ENCODE results near the gene NRG2.

The NRG2 gene

DNA sequence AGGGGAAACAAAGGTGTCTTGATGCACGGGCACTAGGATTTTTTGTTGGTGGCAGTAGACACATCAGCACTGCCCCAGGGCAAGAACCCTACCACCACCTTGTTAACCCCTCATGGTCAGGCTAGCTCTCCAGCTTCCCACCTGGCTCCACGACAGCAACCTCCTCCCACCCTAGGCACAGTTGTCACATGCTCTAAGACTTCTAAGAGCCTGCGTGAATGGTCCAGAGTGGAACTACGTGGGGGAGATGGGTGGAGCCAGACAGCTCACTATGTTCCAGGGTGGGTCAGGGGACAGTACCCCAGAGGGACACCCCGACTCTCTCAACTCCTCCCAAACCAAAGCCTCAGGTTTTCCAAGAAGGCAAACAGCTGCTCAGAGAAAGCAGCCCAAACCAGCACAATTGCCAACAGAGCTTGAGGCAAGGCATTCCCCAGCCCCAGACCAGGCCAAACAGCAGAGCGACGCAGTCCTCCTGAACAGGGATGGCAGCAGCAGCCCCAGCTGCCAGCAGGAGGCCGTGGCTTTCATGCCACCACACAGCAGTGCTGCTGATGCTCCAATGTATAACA lies 78.0 kb downstream of the NRG2 start:
- DNase-seq: no peak

DNA sequence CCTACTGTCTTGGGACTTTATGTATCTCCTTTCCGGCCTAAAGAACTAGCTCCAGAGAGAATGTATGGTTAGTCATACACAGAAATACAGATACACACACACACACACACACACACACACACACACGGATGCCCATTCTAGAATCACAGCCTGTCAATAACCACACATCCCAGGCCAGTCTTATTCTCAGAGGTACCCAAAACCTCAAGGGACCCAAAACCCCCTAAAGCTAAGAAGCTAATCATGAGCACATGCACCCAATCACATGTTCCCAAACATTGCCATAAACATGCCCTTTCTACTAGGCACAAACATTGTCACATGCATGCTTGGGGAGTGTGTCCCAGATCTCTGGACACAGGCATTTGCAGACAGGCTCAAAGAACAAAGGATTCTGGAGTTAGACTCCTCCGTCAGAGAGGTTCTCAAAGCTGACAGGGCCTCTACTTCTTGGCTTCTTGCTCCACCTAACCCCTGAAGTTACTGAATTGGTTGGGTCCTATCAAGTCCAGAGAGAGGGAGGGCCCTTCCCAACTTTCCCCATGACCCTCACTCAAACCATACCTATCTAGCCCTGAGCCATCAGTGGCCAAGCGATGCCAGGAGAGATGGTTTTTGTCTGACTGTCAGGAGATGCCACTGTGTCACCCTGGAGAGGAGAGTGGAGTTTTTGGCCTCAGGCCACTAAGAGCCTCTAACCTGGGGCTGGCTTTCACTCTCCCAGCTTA lies 78.7 kb downstream of the NRG2 start:
- no peak for DNase-seq

DNA sequence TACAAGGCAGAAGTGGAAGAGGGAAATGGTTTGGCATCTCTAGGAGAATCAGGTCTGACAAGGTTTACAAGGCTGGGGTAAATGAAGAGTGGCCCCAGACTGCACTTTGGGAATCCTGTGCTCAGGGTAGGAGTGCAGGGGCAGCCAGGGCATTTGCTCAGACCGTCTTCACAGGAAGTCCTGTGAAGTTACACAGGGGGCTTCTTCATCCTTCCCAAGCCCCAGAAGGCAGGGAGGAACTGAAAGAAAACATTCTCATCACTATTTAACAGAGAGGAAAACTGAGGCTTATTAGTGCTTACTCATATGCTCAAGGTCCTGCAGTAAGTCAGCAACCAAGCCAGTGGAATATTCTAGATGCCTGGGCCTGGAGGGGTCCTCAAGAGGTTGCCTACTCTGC lies 80.7 kb downstream of the NRG2 start:
- DNase-seq: no peak

DNA sequence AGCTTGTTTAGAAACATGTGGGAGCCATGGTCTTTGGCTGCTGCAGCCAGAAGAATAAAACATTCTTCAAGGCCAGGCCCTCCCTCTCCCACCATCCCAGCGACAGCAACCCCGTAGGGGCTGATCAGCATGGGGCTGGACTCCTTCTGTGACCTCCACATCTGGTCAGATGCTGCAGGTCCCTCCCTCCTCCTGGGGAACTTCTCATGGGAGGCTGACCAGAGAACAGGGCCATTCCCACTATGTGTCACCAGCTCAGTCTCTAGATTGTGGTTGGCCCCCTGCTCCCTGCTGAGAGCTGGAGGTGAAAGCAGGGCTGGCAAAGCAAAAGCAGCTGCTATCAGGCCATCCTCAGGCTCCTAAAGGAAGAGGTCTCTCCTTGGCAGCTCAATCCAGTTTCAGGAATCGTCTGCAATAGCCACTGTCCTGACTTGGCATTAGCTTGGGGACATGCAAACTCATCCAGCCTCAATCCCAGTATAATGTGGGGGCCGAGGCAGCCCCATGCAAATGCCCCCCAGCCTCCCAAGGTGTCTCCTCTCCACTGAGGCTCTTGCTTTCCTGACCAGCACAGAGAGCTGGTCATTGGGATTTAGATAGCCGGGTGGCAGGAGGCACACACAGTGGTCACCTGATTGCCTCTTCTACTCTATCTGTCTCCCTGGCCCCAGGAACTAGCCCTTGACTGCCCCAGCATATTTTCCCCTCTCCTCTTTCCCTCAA lies 81.5 kb downstream of the NRG2 start:
- no peak for DNase-seq

DNA sequence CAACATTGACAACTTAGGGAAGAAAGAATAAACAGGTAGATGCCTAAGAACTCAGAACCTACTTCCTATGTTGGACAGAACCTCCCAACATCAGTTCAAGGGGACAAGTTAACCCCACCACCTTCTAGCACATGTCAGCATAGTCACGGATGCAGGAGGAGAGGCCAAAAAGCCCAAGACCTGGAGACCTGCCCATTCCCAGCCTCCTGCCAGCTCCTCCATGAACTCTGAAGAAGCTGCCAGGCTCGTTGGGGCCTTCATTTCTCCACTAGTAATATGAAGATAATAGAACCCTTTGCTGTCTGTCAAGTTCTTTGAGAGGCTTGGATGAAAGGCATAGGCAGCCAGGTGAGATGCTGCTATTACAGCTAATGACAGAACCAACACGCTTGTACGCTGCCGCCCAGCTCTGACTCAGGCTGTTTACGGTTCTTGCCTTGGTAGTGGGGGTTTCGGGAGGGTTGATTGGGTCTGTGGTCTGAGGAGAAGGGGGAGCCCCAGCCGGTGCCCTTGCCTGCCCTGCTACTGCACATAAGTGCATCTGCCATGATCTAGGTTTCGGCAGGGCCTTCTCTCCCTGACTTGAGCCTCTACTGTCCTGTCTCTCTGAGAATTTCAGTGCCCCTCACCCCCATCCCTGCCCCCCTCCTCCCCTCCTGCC lies 82.2 kb downstream of the NRG2 start:
- DNase-seq: no peak

DNA sequence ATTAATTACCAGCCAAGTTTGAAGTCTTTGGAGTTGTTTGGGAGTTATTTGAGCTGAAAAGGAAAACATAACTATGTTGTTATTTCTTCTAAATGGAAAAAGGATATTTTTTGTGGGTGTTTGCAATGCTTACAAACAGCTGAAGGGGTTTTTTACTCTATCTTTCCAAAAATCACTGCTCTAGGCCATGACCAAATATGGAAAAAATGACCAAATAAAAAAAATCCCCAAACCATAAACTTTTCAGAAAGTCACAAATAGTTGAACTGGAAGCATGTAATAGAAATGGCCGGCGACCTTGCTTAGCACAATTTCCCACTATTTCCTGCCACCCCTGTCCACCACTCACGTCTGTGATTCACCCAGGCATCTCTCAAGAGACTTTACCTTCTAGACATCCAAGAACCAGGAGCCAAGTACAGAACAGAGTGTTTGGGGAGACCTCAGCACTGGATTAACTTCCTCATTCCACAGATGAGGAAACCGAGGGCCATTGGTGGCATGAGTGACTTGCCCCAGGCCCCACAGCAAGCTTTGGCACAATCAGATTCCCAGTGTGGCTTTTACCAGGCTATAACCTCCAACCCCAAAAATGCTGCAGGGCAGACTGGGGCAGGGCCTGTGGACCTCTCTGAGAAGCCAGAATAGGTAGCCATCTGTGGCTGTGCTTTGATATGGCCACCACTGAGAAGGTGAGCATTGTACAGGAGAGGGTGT lies 84.5 kb downstream of the NRG2 start:
- DNase-seq: no peak

DNA sequence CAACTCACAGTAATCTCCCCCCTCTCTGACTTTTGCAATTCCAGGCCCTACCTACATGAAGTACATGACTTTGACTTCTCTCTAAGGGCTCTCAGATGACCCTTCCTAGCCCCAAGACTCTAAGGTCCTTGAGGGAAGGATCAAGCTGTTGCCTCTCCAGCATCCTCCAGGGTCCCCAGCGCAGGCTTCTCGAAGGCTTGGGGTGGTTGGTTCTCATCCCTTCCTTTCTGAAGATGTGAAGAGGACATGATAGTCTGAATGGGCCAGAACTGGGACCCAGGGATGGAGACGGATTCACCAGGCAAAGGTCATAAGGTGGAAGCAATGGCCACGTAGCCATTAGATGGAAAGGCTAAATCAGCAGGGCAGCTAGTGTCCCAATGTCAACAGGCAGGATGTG lies 86.8 kb downstream of the NRG2 start:
- DNase-seq: no peak

DNA sequence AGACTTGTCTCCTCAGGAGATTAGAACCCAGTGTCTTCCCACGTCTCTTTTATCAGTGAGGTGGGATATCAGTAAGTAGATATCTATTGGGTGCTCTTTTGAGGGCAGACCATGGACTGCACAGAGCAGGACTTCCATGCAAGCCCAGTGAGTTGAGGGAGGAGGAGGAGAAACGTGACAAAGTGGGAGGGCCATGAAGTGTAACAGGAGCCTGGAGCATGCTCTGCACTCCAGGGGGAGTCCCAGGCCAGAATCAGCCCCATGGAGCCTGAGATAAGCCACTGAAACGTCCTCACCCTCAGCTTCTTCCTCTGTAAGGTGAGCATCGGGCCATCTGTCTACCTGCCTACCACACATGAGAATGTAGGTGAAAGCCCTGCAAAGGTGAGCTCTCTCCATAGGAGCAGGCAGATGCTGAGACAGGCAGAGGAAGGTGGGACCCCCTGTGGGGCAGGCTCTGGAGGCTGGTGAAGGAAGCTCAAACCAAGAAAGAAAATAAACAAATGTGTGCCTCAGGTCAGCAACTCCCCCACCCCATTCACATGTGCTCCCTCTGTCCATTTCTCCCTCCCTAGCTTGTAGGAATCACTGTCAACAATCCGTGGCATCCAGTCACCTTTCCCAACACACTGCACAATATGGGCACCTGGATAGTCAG lies 87.4 kb downstream of the NRG2 start:
- no peak for DNase-seq

DNA sequence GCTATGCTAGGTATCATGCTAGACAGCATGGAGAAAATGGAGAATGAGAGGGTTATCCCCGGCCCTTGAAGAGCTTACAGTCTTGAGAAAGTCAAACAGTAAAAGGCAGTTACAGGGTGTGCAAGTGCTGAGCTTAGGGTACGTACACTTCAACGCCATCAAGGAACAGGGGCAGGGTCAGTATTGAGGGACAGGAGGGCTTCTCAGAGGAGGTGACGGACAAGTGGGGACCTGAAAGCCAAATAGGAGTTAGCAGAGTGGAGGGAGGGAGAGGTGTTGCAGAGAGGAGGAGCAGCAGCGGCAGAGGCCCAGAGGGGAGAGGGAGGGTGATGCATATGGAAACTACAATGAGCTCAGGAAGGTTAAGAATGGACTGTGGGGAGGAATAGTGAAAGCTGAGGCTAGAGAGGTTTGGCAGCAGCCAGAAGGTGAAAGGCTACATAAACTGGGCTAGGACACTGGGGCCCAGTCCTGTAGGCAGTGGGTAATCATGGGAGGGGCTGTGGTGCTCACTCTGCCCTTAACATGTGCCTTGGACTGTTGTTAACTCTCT lies 88.0 kb downstream of the NRG2 start:
- DNase-seq: no peak

DNA sequence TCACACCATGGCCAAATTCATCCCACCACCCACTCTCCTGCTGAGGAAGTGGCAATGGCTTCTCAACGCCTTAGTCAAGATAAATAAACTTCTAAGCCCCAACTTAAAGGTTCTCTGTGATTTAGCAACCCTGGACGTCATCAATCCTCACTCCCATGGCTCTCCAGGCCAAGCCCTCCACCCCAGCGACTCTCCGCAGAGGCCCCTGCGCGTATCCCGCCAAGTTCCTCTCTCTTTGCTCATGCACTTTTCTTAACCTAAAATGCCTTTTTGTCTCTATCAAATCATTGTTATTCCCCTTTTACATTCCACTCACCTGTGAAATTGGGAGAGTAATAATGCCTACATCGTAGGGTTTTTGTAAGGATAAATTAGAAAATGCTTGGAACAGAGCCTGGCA lies 88.6 kb downstream of the NRG2 start:
- DNase-seq: no peak

DNA sequence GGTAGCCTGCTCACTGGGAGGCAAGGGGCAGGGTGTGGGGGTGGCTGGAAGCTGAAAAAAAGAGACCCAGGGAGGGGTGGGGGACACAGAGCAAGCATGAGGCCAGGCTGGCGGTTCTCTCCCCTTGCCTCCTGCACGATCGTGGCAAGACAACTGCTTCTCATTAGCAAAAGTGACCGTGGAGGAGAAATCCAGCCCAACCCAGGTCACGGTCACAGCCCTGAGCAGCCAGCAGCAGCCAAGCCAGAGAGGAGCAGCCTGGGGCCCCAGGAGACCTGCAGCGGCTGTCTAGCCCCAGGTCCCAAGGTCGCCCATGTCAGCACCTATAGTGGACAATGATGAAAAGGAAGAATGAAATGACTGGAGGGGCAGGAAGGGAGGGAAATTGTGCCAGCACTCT lies 89.1 kb downstream of the NRG2 start:
- DNase-seq: no peak

DNA sequence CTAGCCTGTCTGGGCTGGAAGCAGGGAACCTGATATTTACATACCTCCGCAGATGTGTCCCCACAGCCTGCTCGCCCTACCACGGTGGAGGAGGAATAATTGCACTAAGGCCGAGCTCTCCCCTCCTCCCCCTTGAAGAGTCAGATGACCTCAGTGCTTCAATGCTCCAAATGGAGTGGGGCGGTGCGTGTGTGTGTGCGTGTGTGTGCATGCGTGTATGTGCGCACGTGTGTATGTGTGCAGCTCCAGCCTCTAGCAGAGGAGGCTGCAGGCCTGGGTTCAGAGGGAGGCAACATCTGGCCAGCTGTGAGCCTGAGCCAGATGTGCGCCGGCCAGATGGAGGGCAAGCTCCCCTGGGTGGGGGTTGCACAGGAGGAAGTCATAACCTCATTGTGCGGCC lies 90.5 kb downstream of the NRG2 start:
- DNase-seq: no peak

DNA sequence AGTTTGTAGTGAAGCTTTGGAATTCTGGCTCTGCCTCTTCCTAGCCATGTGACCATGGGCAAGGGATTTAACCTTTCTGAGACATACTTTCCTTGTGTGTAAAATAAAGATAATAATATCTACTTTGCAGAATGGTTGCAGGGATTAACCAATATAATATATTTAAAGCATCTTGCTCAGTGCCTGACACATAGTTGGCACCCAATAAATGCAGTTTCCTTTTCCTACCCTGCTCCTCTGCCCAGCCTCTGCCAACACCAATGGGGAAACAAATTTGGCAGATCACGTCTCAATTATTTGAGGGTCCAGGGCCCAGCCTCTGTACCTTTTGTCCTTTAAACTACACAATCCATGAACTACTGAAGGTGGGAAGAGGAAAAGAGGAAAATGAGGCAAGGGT lies 91.1 kb downstream of the NRG2 start:
- no peak for DNase-seq

DNA sequence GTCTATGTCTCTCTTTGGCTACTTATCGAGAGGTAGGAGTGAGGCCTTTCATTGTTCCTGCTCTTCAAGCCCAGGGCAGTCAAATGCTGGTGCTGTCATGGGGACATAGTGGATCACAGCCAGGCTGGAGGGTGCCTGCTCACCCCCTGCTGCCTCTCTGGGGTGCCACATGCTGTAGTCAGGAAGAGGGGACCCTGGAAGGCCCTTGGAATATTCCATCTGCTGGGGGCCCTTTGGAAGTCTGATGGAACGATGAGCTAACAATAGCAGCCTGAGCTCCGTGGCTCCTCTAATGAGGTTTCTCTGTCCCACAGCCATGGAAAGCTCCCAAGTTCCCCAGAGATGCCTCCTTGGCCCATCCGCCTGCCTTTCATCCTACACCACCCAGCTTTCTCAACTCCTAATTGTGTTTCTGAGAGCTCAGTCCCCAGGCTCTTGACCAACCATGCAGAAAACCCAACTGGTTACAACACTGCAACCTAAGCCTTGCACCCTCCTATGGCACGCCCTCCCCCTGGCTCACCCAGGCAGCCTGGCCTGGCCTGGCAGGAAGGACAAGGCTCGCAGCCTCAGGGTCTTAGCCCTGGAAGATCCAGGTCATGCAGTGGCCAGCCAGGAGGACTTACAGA lies 91.7 kb downstream of the NRG2 start:
- DNase-seq: no peak

DNA sequence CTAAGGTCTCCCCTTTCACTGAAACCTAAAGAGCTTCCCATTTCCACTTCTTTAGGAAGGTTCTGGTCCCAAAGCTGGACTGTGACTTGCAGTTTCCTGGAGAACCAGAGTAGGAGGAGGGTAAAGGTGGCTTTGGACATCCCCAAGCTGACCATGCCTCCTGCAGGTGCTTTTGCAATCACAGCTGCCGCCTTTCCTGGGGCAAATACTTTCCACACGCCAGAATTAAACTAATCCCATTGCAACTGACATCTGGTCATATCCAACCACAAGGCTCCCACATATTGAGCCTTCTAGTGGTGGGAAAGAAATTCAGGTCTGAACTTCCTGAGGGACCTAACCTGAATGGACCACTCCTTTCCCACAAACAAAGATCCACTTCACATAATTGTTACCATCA lies 92.7 kb downstream of the NRG2 start:
- DNase-seq: no peak

DNA sequence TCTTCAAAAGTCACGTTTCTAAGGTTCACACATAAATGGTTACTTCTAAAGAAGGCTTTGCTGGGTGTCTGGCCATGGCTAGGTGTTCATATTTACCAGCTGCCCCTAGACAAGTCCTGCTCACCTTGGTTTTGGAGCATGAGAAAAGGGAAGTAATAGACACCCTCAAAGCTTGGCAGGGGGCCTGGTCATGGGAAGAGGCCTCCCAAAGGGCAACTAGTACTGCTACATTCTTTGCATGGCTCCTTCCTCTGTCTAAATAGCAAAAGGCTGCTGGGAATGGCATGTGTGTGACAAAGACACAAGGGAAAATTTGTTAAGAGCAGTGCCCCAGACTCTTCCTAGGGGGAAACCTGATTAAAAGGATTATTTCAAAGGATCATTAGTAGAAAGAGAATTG lies 93.4 kb downstream of the NRG2 start:
- no peak for DNase-seq

DNA sequence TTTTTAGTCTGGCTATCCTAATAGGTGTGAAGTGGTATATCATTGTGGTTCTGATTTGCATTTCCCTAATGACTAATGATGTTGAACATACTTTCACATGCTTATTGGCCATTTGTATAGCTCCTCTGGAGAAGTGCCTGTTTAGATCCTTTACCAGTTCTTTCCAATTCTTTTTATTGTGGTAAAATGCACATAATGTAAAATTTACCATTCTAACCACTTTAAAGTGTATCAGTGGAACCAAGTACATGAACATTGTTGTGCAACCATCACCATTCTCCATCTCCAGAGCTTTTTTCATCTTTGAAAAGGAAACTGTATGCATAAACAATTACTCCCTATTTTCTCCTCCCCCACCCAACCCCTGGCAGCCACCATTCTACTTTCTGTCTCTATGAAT lies 95.4 kb downstream of the NRG2 start:
- no peak for DNase-seq

DNA sequence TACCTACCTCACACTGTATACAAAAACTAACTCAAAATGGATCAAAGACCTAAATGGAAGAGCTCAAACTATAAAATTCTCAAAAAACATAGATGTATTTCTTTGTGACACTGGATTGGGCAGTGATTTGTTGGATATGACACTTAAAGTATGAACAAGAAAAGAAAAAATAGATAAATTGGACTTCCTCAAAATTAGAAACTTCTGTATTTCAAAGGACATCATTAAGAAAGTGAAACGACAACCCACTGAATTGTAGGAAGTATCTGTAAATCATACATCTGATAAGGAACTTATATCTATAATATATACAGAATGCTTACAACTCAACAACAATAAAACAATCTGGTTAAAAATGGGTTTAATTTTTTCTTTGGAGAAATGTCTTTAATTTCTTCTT lies 96.7 kb downstream of the NRG2 start:
- no peak for DNase-seq

DNA sequence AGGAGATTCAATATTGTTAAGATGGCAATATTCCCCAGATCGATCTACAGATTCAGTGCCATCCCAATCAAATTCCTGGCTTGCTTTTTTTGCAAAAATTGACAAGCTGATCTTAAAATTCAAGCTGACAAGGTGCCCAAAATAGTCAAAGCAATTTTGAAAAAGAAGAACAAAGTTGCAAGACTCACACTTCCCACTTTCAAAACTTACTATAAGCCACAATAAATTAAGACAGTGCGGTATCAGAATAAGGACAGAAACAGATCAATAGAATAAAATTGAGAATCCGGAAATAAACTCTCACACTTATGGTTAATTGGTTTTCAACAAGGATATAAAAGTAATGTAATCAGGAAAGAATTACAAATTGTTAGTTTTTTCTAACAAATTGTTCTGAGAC lies 97.1 kb downstream of the NRG2 start:
- no peak for DNase-seq

DNA sequence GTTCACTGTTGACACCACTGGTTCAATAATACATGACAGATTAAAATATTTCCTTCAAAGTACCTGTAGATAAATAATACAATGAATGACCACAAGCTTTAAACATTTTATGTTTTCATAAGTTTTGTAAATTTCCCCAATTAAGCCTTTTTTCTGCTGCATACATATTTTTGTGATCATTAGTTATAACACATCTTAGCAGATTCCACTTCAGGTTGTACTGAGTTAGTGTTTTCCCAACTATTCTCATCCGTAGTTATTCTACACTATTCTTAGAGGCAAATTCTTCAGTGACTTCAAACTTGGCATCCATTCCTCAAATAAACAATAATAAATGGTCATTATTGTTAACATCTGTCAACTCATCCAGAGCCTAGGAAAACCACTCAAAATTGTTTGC lies 100.9 kb downstream of the NRG2 start:
- no peak for DNase-seq

DNA sequence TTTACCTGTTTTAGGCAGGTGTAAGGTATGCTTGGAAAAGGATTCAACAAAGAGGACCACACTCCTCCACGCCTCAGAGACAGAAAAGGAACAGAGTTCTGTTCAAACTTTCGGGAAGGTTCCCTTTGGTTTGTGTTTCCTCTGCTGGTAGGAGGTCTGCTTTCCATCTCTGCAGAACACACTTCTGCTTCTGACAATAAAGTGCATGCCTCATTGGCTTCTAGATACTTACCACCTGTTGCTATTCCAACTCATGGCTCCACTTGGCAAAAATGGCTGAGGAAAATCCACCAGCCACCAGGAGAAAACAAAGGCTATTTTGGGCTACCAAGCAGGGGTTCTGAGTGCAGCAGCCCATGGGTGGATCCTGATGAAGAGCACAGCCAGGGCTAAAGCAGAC lies 112.7 kb downstream of the NRG2 start:
- no peak for DNase-seq

All from stimulated activated CD4-positive, alpha-beta T cell treated with anti-CD3 and anti-CD28 coated beads, Interleukin-2, amount 100 ng/mL, for 48 hours (primary cell).